HepG2 (cell line): ENCODE measurements around the gene LPIN3.
A peak's percentile ranks its signal among the peaks of the same experiment; 100 is the strongest.

ENCODE experiments used
- BHLHE40 ChIP-seq: IDR thresholded peaks from 2 replicates; pipeline ENCODE4 v1.6.1; 2011; ENCODE audit warnings: low read length, improper control_type of control experiment
- CEBPZ ChIP-seq: IDR thresholded peaks from 2 replicates; pipeline ENCODE4 v1.6.1; 2012; ENCODE audit warnings: low read length, improper control_type of control experiment
- CHD2 ChIP-seq: IDR thresholded peaks from 2 replicates; pipeline ENCODE4 v1.6.1; 2011; ENCODE audit warnings: low read depth, low read length, improper control_type of control experiment
- HBP1 ChIP-seq: IDR thresholded peaks from 2 replicates; pipeline ENCODE4 v1.6.1; 2016; ENCODE audit warnings: low read depth, control low read depth
- HDAC6 ChIP-seq: fragments of 200-600 bp; sonication (generic); IDR thresholded peaks from 2 replicates; pipeline ENCODE4 v1.7.0; 2017; ENCODE audit warnings: mild to moderate bottlenecking, antibody characterized with exemption, low read length, low read depth
- HNF4A ChIP-seq: sonication (generic); formaldehyde crosslinking; IDR thresholded peaks from 2 replicates; pipeline ENCODE4 v1.4.0; 2020; ENCODE audit warnings: missing genetic modification reagents
- MAFF ChIP-seq: IDR thresholded peaks from 2 replicates; pipeline ENCODE4 v1.6.1; 2011; ENCODE audit warnings: low read depth, low read length, improper control_type of control experiment
- NFRKB ChIP-seq: fragments of 450-650 bp; IDR thresholded peaks from 2 replicates; pipeline ENCODE4 v1.6.1; 2017
- PBX2 ChIP-seq: IDR thresholded peaks from 2 replicates; pipeline ENCODE4 v1.6.1; 2016; ENCODE audit warnings: control low read depth
- POLR2A ChIP-seq, 2 experiments: IDR thresholded peaks; 2 replicates each; pipeline ENCODE4 v1.6.1; 2011; ENCODE audit warnings: low read depth in 2 of 2, low read length in 2 of 2, mild to moderate bottlenecking in 1 of 2, moderate library complexity in 1 of 2; ENCODE audit not compliant: insufficient read depth in 1 of 2
- TAF1 ChIP-seq: sonication (generic); formaldehyde crosslinking; IDR thresholded peaks from 2 replicates; pipeline ENCODE4 v1.4.0; 2020; ENCODE audit warnings: missing genetic modification reagents
- ZNF383 ChIP-seq: sonication (generic); formaldehyde crosslinking; IDR thresholded peaks from 2 replicates; pipeline ENCODE4 v1.4.0; 2020; ENCODE audit warnings: missing genetic modification reagents, mild to moderate bottlenecking, borderline replicate concordance
- ZZZ3 ChIP-seq: sonication (generic); formaldehyde crosslinking; IDR thresholded peaks from 2 replicates; pipeline ENCODE4 v1.4.0; 2020; ENCODE audit warnings: missing genetic modification reagents, mild to moderate bottlenecking, borderline replicate concordance

- no peak for TF ChIP-seq CEBPZ
- no peak for TF ChIP-seq PBX2 (CRISPR knock-in tag)
- TF ChIP-seq HBP1 (CRISPR knock-in tag): no peak
- peak; percentile 42; the same call in 1 of the 2 replicates for TF ChIP-seq BHLHE40
- no peak for TF ChIP-seq TAF1 (CRISPR knock-in tag)
- no peak for TF ChIP-seq NFRKB
- no peak for TF ChIP-seq ZZZ3 (CRISPR knock-in tag)
- no peak for TF ChIP-seq ZNF383 (CRISPR knock-in tag)
- no peak for TF ChIP-seq HDAC6
- TF ChIP-seq POLR2A (IDR thresholded peaks at IDR 0.05; ENCODE audit: insufficient read depth in 1 of 2, low read depth in 2 of 2, low read length in 2 of 2): no peak
- no peak for TF ChIP-seq CHD2
- TF ChIP-seq HNF4A: no peak
- no peak for TF ChIP-seq MAFF
Measured at GRCh38 chr20:41392871-41393704, 52.5 kb downstream of the LPIN3 start.
